Activated CD8-positive, alpha-beta memory T cell treated with anti-CD3 and anti-CD28 coated beads, Interleukin-2, amount 50 U/mL, for 48 hours (primary cell): Measurements from ENCODE around the gene CHRNB4.
A peak's percentile ranks its signal among the peaks of the same experiment; 100 is the strongest.
"Not testable (repeated sequence)": the region's sequence is repeated elsewhere in the genome, so short reads cannot be mapped to it uniquely, and the experiment has no call there.

ENCODE experiments used
- DNase-seq: peaks from one replicate; pipeline ENCODE4 v3.0.0-alpha.2; 2020

Gene CHRNB4

GRCh38 chr15:78615151-78615589, 25.8 kb downstream of the CHRNB4 start:
- DNase-seq = peak; percentile 39

- no peak for DNase-seq
Measured at GRCh38 chr15:78614021-78614420, 27.0 kb downstream of the CHRNB4 start.

GRCh38 chr15:78609551-78609950, 31.5 kb downstream of the CHRNB4 start:
- not testable (repeated sequence) for DNase-seq

- DNase-seq = no peak
Measured at GRCh38 chr15:78605680-78606079, 35.3 kb downstream of the CHRNB4 start.

GRCh38 chr15:78605201-78605600, 35.8 kb downstream of the CHRNB4 start:
- DNase-seq = no peak

- no peak for DNase-seq
Measured at GRCh38 chr15:78604420-78604819, 36.6 kb downstream of the CHRNB4 start.

- DNase-seq = no peak
Measured at GRCh38 chr15:78603467-78603866, 37.5 kb downstream of the CHRNB4 start.

GRCh38 chr15:78599189-78599588, 41.8 kb downstream of the CHRNB4 start:
- DNase-seq = no peak

- no peak for DNase-seq
Measured at GRCh38 chr15:78598348-78598747, 42.7 kb downstream of the CHRNB4 start.

GRCh38 chr15:78597583-78597982, 43.4 kb downstream of the CHRNB4 start:
- DNase-seq = no peak

- no peak for DNase-seq
Measured at GRCh38 chr15:78574944-78575343, 66.1 kb downstream of the CHRNB4 start.
